CD4-positive, alpha-beta memory T cell (primary cell): ENCODE results near the gene DERL3. TPM values are rescaled to one million over a fixed set of nuclear protein-coding genes. Genes with fewer than 3 reads are reported as not detected.

ENCODE experiments used
- CTCF ChIA-PET: fragments of 350-600 bp; sonication (Branson Sonifier 250); formaldehyde crosslinking; loops from one replicate; lab custom pipeline; 2021; ENCODE audit warnings: inconsistent platforms; ENCODE audit not compliant: partially characterized antibody; lab: Charles Lee
- POLR2A ChIA-PET: fragments of 350-600 bp; sonication (Branson Sonifier 250); formaldehyde crosslinking; loops from one replicate; lab custom pipeline; 2021; ENCODE audit not compliant: partially characterized antibody; lab: Charles Lee
- DNase-seq, 5 donors: peaks; one replicate each; pipeline versions ENCODE4 v3.0.0 to v3.0.0-alpha.2; 2020 to 2022; ENCODE audit warnings: mixed read lengths in 1 of 5
- H3K27ac ChIP-seq: one replicate; pipeline ENCODE4 v1.7.0; 2013; ENCODE audit warnings: low read depth, low read length
- H3K27me3 ChIP-seq: 2 replicates; pipeline ENCODE4 v1.7.0; 2013; ENCODE audit warnings: mild to moderate bottlenecking, low read length, moderate library complexity; ENCODE audit not compliant: insufficient read depth
- H3K36me3 ChIP-seq: 2 replicates; pipeline ENCODE4 v1.7.0; 2013; ENCODE audit warnings: mild to moderate bottlenecking, low read length, moderate library complexity; ENCODE audit not compliant: insufficient read depth
- H3K4me1 ChIP-seq: 2 replicates; pipeline ENCODE4 v1.7.0; 2013; ENCODE audit warnings: mild to moderate bottlenecking, low read length, moderate library complexity; ENCODE audit not compliant: insufficient read depth
- H3K4me3 ChIP-seq, 2 donors: one replicate each; pipeline ENCODE4 v1.7.0; 2013; ENCODE audit warnings: low read length in 2 of 2, mild to moderate bottlenecking in 1 of 2
- H3K9me3 ChIP-seq, 2 donors: one replicate each; pipeline ENCODE4 v1.7.0; 2013; ENCODE audit warnings: low read length in 2 of 2, control low read depth in 1 of 2; ENCODE audit not compliant: control insufficient read depth in 1 of 2
- H3K27ac Mint-ChIP-seq, 7 donors: one replicate each; pipeline ENCODE4 v1.8.0; 2020 to 2021; ENCODE audit warnings: mixed read lengths in 7 of 7, mild to moderate bottlenecking in 6 of 7, inconsistent platforms in 3 of 7, moderate library complexity in 3 of 7
- H3K27me3 Mint-ChIP-seq, 2 donors: one replicate each; pipeline ENCODE4 v1.8.0; 2020 to 2021; ENCODE audit warnings: mixed read lengths in 2 of 2
- H3K36me3 Mint-ChIP-seq, 2 donors: one replicate each; pipeline ENCODE4 v1.8.0; 2020 to 2021; ENCODE audit warnings: mixed read lengths in 2 of 2, inconsistent platforms in 1 of 2, mild to moderate bottlenecking in 1 of 2
- H3K4me1 Mint-ChIP-seq, 4 donors: one replicate each; pipeline ENCODE4 v1.8.0; 2020 to 2021; ENCODE audit warnings: mixed read lengths in 4 of 4, mild to moderate bottlenecking in 1 of 4
- H3K4me3 Mint-ChIP-seq, 8 donors: one replicate each; pipeline ENCODE4 v1.8.0; 2020 to 2021; ENCODE audit warnings: mixed read lengths in 8 of 8, mild to moderate bottlenecking in 7 of 8, moderate library complexity in 6 of 8, inconsistent platforms in 3 of 8
- H3K9me3 Mint-ChIP-seq, 8 donors: one replicate each; pipeline ENCODE4 v1.8.0; 2020 to 2021; ENCODE audit warnings: mixed read lengths in 8 of 8, mild to moderate bottlenecking in 5 of 8, inconsistent platforms in 3 of 8, moderate library complexity in 1 of 8
- intact Hi-C: fragments of 100-400 bp; cut with micrococcal nuclease; formaldehyde crosslinking; loops from one replicate; pipeline ENCODE4 v1.15.1; 2023
- polyA plus RNA-seq, 2 donors: library from polyadenylated mRNA; unstranded; fragments of 300-500 nt; fragmentation: Illumina TruSeq; gene quantifications; one replicate each; pipeline ENCODE4 v1.2.3, GENCODE V29; 2021
- total RNA-seq, 2 experiments: library from RNA; stranded (reverse); gene quantifications; one replicate each; pipeline ENCODE4 v1.2.3, GENCODE V29; 2021

Gene DERL3
- total and polyA plus RNA-seq, 4 experiments from 2014 or later, result 0.25 to 2.9 (median 1.7) TPM

GRCh38 chr22:23857606-23858483, 19.0 kb upstream of the DERL3 start, which contains the start of gene SLC2A11:
Gene SLC2A11 (plus strand): TSS chr22:23857875. CDS start chr22:23858000, 125 bp downstream.
- Histone ChIP-seq H3K9me3 (no peaks in the 10 kb centered on the region), H3K36me3 (no peaks in the 10 kb centered on the region), H3K27ac (peak within 1 kb of the TSS; percentile 76), H3K4me1 (peaks cover 19% of the 10 kb centered on the region), H3K4me3 (peak within 1 kb of the TSS; percentile 86 to 98), H3K27me3 (no peaks in the 10 kb centered on the region)
- intact Hi-C loops, result loop anchor here (5.0 to 10.0 kb wide), 2 partner anchors 34 to 97 kb away; partner anchors contain the start of gene MIF
- POLR2A ChIA-PET, result interaction anchor here (0.7 to 3.4 kb wide), 23 partner anchors 8 to 698 kb away, joined by 3 to 73 read pairs (median 5); partner anchors contain the start of genes CABIN1, DERL3, GUCD1 and MIF
- Mint-ChIP-seq H3K27me3 (no peaks in the 10 kb centered on the region), H3K36me3 (peaks cover 4 to 6% of the 10 kb centered on the region in 2 donors), H3K4me3 (peak within 1 kb of the TSS; percentile 92 to 98 (median 95)), H3K9me3 (no peaks in the 10 kb centered on the region), H3K27ac (peak within 1 kb of the TSS; percentile 84 to 94 (median 89)), H3K4me1 (peaks cover 14 to 24% (median 19%) of the 10 kb centered on the region in 4 donors)
- CTCF ChIA-PET, result interaction anchor here (0.7 to 3.5 kb wide), 10 partner anchors 8 to 230 kb away, joined by 3 to 32 read pairs (median 8); partner anchors contain the start of genes CHCHD10, MIF and ZNF70
- peak; percentile 90 to 95 (median 92) for DNase-seq

DNA sequence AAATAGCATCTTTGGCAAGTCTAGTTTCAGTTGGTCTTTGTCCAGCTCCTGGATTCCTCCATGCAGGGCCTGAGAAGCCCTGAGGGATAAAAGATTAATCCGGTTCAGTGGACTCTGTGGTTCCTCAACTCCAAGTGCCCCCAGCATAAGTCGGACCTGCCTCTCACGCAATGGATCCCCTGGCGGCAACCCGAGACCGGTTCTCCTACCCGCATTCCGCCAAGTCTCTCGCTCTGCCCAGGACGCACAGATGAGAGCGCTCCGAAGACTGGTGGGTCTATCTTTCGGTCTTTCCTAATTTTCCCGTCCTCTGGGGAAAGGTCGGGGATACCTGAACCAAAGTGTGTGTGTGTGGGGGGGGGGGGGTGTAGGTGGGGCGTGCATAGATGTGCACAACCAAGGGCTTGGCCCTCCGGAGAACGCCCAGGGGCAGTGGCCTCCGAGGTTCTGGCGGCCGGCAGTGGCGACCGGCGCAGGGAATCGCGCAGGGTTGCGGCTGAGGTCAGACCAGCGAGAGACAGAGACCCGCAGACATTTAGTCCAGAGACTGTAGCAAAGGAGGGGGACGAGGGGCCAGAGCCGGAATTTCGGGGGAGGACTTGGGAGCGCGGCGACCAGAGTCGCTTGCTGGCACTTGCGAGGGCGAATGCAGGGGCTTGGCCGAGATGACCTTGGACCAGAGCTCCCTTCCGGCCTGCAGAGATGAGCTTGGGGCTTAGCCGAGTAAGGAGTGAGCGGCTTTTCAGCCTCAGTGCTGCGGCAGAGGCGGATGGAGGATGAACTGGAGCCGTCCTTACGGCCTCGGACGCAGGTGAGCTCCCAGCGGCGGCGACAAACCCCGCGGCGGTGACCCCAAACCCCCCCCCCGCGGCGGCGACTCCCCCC, 18.2 kb upstream of the DERL3 start:
- Histone ChIP-seq H3K4me3 (peak overlapping the region; percentile 86 to 98), H3K36me3 (no peaks in the 10 kb centered on the region), H3K27me3 (no peaks in the 10 kb centered on the region), H3K9me3 (no peaks in the 10 kb centered on the region), H3K27ac (peak overlapping the region; percentile 76), H3K4me1 (peaks cover 19% of the 10 kb centered on the region)
- peaks cover 12 to 24% (median 19%) of the 10 kb centered on the region in 4 donors for H3K4me1 Mint-ChIP-seq
- H3K36me3 Mint-ChIP-seq, result peaks cover 0 to 6% of the 10 kb centered on the region in 2 donors
- H3K4me3 Mint-ChIP-seq, result peak overlapping the region; percentile 92 to 98 (median 95)
- POLR2A ChIA-PET, result interaction anchor here (0.6 to 3.4 kb wide), 23 partner anchors 7 to 698 kb away, joined by 3 to 73 read pairs (median 5); partner anchors contain the start of genes CABIN1, DERL3, GUCD1 and MIF
- H3K27me3 Mint-ChIP-seq, result no peaks in the 10 kb centered on the region
- H3K27ac Mint-ChIP-seq, result peak overlapping the region; percentile 84 to 94 (median 89)
- DNase-seq, result no peak
- intact Hi-C loops, result loop anchor here (5.0 to 10.0 kb wide), 2 partner anchors 35 to 98 kb away; partner anchors contain the start of gene MIF
- CTCF ChIA-PET, result interaction anchor here (0.7 to 3.5 kb wide), 8 partner anchors 8 to 229 kb away, joined by 3 to 32 read pairs (median 8); partner anchors contain the start of genes CHCHD10 and MIF
- H3K9me3 Mint-ChIP-seq, result no peaks in the 10 kb centered on the region

DNA sequence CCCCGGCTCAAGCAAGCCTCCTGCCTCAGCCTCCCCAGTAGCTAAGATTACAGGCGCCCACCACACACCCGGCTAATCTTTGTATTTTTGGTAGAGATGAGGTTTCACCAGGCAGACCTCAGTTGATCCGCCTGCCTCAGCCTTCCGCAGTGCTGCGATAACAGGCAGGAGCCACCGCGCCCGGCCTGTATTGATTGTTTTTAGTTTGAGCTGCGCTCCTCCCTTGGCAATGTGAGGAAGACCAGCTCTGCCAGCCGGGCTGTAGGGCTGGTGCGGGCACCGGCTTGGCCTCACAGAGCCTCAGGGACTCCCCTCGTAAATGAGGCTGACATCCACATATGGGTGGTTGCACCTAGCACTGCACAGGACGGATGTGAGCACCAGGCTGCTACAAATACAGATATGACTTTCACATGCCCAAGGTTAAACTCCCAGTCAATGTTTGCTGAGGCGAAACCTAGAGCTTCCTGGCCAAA, 11.4 kb upstream of the DERL3 start:
- DNase-seq, result no peak
- CTCF ChIA-PET, result interaction anchor here (0.6 to 3.3 kb wide), 22 partner anchors 7 to 311 kb away, joined by 3 to 15 read pairs (median 5); partner anchors contain the start of genes MIF and SLC2A11

DNA sequence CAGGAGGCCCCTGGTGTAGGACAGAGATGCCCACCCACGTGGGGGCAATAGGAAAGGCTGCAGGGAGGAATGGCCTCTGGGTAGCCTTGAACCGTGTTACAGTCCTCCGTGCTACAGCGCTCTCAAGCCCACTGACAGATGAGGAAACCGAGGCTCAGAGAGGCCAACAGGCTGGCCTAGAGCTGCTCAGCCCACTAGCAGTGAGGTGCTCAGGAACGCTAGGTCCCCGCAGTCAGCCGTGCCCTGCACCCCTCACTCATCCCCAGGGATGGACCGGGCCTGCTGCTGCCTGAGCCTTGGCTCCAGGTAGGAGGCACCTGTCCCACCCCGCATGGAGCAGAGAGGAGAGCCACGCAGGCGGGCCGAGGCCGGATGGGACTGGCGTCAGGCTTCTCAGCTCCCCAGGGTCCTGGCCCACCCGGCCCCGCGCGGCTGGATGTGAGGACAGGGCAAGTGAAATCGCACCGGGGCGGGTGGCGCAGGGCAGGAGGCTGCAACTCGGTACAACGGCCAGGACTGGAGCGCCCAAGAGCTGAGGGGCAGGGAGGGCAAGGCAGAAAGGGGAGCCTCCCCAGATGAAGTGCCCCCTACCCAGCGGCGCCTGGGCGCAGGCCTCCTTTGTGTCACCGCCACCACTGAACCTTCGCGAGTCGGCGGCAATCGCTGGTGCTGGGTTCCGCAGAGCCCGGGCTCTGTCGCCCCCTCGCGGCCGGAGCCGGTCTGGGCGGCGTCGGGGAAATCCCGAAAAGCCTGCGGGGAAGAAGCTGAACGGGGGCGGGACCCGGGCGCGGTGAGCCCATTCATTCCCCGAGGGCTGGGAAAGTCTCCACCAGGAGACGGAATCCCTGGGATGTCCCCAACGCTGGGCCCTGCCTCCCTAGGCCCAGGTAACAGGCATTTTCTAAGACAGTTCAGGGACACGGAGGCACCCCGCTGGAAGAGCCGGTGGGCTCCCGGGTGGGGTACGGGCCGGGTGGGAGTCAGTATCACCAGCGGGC, 10.5 kb upstream of the DERL3 start:
- no peaks in the 10 kb centered on the region for H3K27me3 Mint-ChIP-seq
- CTCF ChIA-PET, result interaction anchor here (0.6 to 3.3 kb wide), 21 partner anchors 8 to 310 kb away, joined by 3 to 15 read pairs (median 5); partner anchors contain the start of genes MIF and SLC2A11

More for the DNA sequence above, 11.4 kb upstream of the DERL3 start:
- no peaks in the 10 kb centered on the region for H3K27me3 Mint-ChIP-seq
- POLR2A ChIA-PET, result interaction anchor here (1.0 to 1.5 kb wide), 3 partner anchors 8 to 156 kb away, joined by 3 to 16 read pairs (median 3); partner anchors contain the start of genes MIF and SLC2A11
- no peak overlapping the region for H3K4me3 Mint-ChIP-seq
- H3K27ac Mint-ChIP-seq, result peak overlapping the region in 2 of 7 donors; percentile 30 to 51
- Histone ChIP-seq H3K27me3 (no peaks in the 10 kb centered on the region), H3K27ac (no peak overlapping the region), H3K4me1 (peaks cover 7% of the 10 kb centered on the region), H3K9me3 (no peaks in the 10 kb centered on the region), H3K4me3 (no peak overlapping the region), H3K36me3 (no peaks in the 10 kb centered on the region)
- intact Hi-C loops, result loop anchor here (10.0 kb wide), 1 partner anchor 105 kb away; no protein-coding TSS in a partner anchor
- H3K4me1 Mint-ChIP-seq, result peaks cover 0 to 4% (median 2%) of the 10 kb centered on the region in 4 donors
- H3K36me3 Mint-ChIP-seq, result no peaks in the 10 kb centered on the region
- no peaks in the 10 kb centered on the region for H3K9me3 Mint-ChIP-seq

GRCh38 chr22:23847991-23848864, 9.4 kb upstream of the DERL3 start:
- Histone ChIP-seq H3K4me1 (peaks cover 7% of the 10 kb centered on the region), H3K4me3 (no peak overlapping the region), H3K9me3 (no peaks in the 10 kb centered on the region), H3K27ac (no peak overlapping the region), H3K27me3 (no peaks in the 10 kb centered on the region), H3K36me3 (no peaks in the 10 kb centered on the region)
- no peak overlapping the region for H3K27ac Mint-ChIP-seq
- ChIA-PET CTCF (interaction anchor here (0.7 to 3.5 kb wide), 5 partner anchors 9 to 229 kb away, joined by 3 to 23 read pairs (median 12); partner anchors contain the start of gene SLC2A11), POLR2A (no interaction called here)
- intact Hi-C loops, result loop anchor here (5.0 kb wide), 2 partner anchors 221 to 306 kb away; no protein-coding TSS in a partner anchor
- no peaks in the 10 kb centered on the region for H3K36me3 Mint-ChIP-seq
- H3K9me3 Mint-ChIP-seq, result no peaks in the 10 kb centered on the region
- DNase-seq, result no peak
- H3K4me1 Mint-ChIP-seq, result peaks cover 0 to 4% (median 2%) of the 10 kb centered on the region in 4 donors
- no peaks in the 10 kb centered on the region for H3K27me3 Mint-ChIP-seq
- no peak overlapping the region for H3K4me3 Mint-ChIP-seq

More for the DNA sequence above, 10.5 kb upstream of the DERL3 start:
- H3K36me3 Mint-ChIP-seq, result no peaks in the 10 kb centered on the region
- intact Hi-C loops, result loop anchor here (5.0 to 10.0 kb wide), 3 partner anchors 105 to 307 kb away; no protein-coding TSS in a partner anchor
- H3K4me1 ChIP-seq, result peaks cover 7% of the 10 kb centered on the region
- H3K4me3 ChIP-seq, result no peak overlapping the region
- peak; percentile 79 to 86 (median 80) for DNase-seq
- no peak overlapping the region for H3K4me3 Mint-ChIP-seq
- no peaks in the 10 kb centered on the region for H3K9me3 Mint-ChIP-seq
- no peaks in the 10 kb centered on the region for H3K36me3 ChIP-seq
- no peaks in the 10 kb centered on the region for H3K27me3 ChIP-seq
- POLR2A ChIA-PET, result interaction anchor here (1.0 to 1.5 kb wide), 3 partner anchors 9 to 155 kb away, joined by 3 to 16 read pairs (median 3); partner anchors contain the start of genes MIF and SLC2A11
- no peaks in the 10 kb centered on the region for H3K9me3 ChIP-seq
- H3K4me1 Mint-ChIP-seq, result peaks cover 0 to 4% (median 2%) of the 10 kb centered on the region in 4 donors
- no peak overlapping the region for H3K27ac ChIP-seq
- H3K27ac Mint-ChIP-seq, result peak overlapping the region in 1 of 7 donors; percentile 7
